Prostate gland (tissue), 2 donors: ENCODE data around the gene GLG1.

ENCODE experiments used
- CTCF ChIP-seq, 4 experiments: fragments of 200-600 bp in 2 of 4; fragments of 450-650 bp in 2 of 4; sonication (generic) in 2 of 4; IDR thresholded peaks; 1 replicate in 3 of 4; 2 replicates in 1 of 4; pipeline ENCODE4 v1.5.1; 2016 to 2019; ENCODE audit warnings: antibody characterized with exemption in 4 of 4, mild to moderate bottlenecking in 2 of 4, moderate library complexity in 2 of 4
- POLR2A ChIP-seq: fragments of 450-650 bp; IDR thresholded peaks from one replicate; pipeline ENCODE4 v1.6.1; 2016; ENCODE audit warnings: antibody characterized with exemption, mild to moderate bottlenecking
- POLR2AphosphoS5 ChIP-seq: sonication (generic); formaldehyde crosslinking; IDR thresholded peaks from one replicate; pipeline ENCODE4 v1.6.1; 2017; ENCODE audit warnings: antibody characterized with exemption

GRCh38 chr16:74652249-74652648 is 45.3 kb upstream of the GLG1 start:
- TF ChIP-seq POLR2A (no peak), CTCF (IDR thresholded peaks at IDR 0.05) (no peak), POLR2AphosphoS5 (no peak)
